ENCODE results near the gene DVL3.
"Not testable (repeated sequence)": the region's sequence is repeated elsewhere in the genome, so short reads cannot be mapped to it uniquely, and the experiment has no call there.

Gene DVL3

GRCh38 chr3:184149123-184149522 lies 6.1 kb upstream of the DVL3 start:
- no peak for TF ChIP-seq CTCF (IDR thresholded peaks at IDR 0.05)
- H3K79me2 ChIP-seq = no peaks in the 10 kb centered on the region

GRCh38 chr3:184149770-184150169 lies 5.4 kb upstream of the DVL3 start:
- not testable (repeated sequence) for H3K36me3 ChIP-seq (ENCODE audit: control insufficient read depth, insufficient read depth, low read length); H3K79me2 ChIP-seq; H3K27ac ChIP-seq; H3K4me2 ChIP-seq (ENCODE audit: low read length); H3K4me3 ChIP-seq (ENCODE audit: low read depth, low read length); H3K9me3 ChIP-seq (ENCODE audit: control insufficient read depth, low read length); H3K4me1 ChIP-seq; H3K27me3 ChIP-seq (ENCODE audit: control insufficient read depth, insufficient read depth, low read length); H3K9ac ChIP-seq
- H2AFZ ChIP-seq = peak overlapping the region; percentile 60

More at GRCh38 chr3:184149123-184149522, 6.1 kb upstream of the DVL3 start:
- Histone ChIP-seq H3K4me3 (ENCODE audit: low read depth, low read length) (no peak overlapping the region), H3K9me3 (ENCODE audit: control insufficient read depth, low read length) (no peaks in the 10 kb centered on the region), H3K27me3 (ENCODE audit: control insufficient read depth, insufficient read depth, low read length) (no peaks in the 10 kb centered on the region), H3K4me2 (ENCODE audit: low read length) (no peak overlapping the region), H3K4me1 (no peaks in the 10 kb centered on the region), H3K27ac (no peak overlapping the region), H3K9ac (no peak overlapping the region), H3K36me3 (ENCODE audit: control insufficient read depth, insufficient read depth, low read length) (no peaks in the 10 kb centered on the region), H2AFZ (no peak overlapping the region)

GRCh38 chr3:184155644-184156521 lies 706 bp downstream of the DVL3 start:
- peak overlapping the region; percentile 69 for H2AFZ ChIP-seq
- peaks cover 41% of the 10 kb centered on the region for H3K79me2 ChIP-seq
- peaks cover 17% of the 10 kb centered on the region for H3K4me1 ChIP-seq
- no peaks in the 10 kb centered on the region for H3K36me3 ChIP-seq (ENCODE audit: control insufficient read depth, insufficient read depth, low read length)
- H3K27me3 ChIP-seq (ENCODE audit: control insufficient read depth, insufficient read depth, low read length) = no peaks in the 10 kb centered on the region
- TF ChIP-seq CTCF (IDR thresholded peaks at IDR 0.05) = no peak
- H3K4me3 ChIP-seq (ENCODE audit: low read depth, low read length) = peak overlapping the region; percentile 93
- H3K4me2 ChIP-seq (ENCODE audit: low read length) = peak overlapping the region; percentile 96
- H3K9me3 ChIP-seq (ENCODE audit: control insufficient read depth, low read length) = no peaks in the 10 kb centered on the region
- peak overlapping the region; percentile 78 for H3K9ac ChIP-seq
- H3K27ac ChIP-seq = peak overlapping the region; percentile 68

- Histone ChIP-seq H2AFZ (peak overlapping the region; percentile 69), H3K79me2 (peaks cover 47% of the 10 kb centered on the region), H3K9ac (no peak overlapping the region), H3K27me3 (ENCODE audit: control insufficient read depth, insufficient read depth, low read length) (no peaks in the 10 kb centered on the region), H3K9me3 (ENCODE audit: control insufficient read depth, low read length) (no peaks in the 10 kb centered on the region), H3K4me1 (peaks cover 18% of the 10 kb centered on the region), H3K36me3 (ENCODE audit: control insufficient read depth, insufficient read depth, low read length) (no peaks in the 10 kb centered on the region), H3K4me3 (ENCODE audit: low read depth, low read length) (peak overlapping the region; percentile 93), H3K4me2 (ENCODE audit: low read length) (peak overlapping the region; percentile 96), H3K27ac (peak overlapping the region; percentile 68)
- TF ChIP-seq CTCF (IDR thresholded peaks at IDR 0.05) = no peak
Observed at GRCh38 chr3:184156522-184156955, 1.4 kb downstream of the DVL3 start.

- Histone ChIP-seq H3K79me2 (peaks cover 53% of the 10 kb centered on the region), H3K9me3 (ENCODE audit: control insufficient read depth, low read length) (no peaks in the 10 kb centered on the region), H3K27ac (peak overlapping the region; percentile 68), H3K4me3 (ENCODE audit: low read depth, low read length) (peak overlapping the region; percentile 93), H3K36me3 (ENCODE audit: control insufficient read depth, insufficient read depth, low read length) (no peaks in the 10 kb centered on the region), H3K4me2 (ENCODE audit: low read length) (peak overlapping the region; percentile 96), H3K9ac (no peak overlapping the region), H3K4me1 (peaks cover 18% of the 10 kb centered on the region), H2AFZ (no peak overlapping the region), H3K27me3 (ENCODE audit: control insufficient read depth, insufficient read depth, low read length) (no peaks in the 10 kb centered on the region)
- TF ChIP-seq CTCF (IDR thresholded peaks at IDR 0.05) = no peak
Observed at GRCh38 chr3:184157206-184157605, 2.0 kb downstream of the DVL3 start.
